GM23248 (cell line): ENCODE results near the gene KRT82. TPM values are rescaled to one million over a fixed set of nuclear protein-coding genes. Genes with fewer than 3 reads are reported as not detected.

Source experiments
- DNase-seq: peaks from one replicate; pipeline ENCODE4 v3.0.0-alpha.2; 2015
- H2AFZ ChIP-seq: fragments of 200-600 bp; sonication (generic); 2 replicates; pipeline ENCODE4 v1.6.1; 2016; ENCODE audit warnings: antibody characterized with exemption
- H3F3A ChIP-seq: fragments of 200-600 bp; sonication (generic); 2 replicates; pipeline ENCODE4 v1.6.1; 2016; ENCODE audit warnings: mild to moderate bottlenecking, antibody characterized with exemption, mixed run types; ENCODE audit not compliant: insufficient read depth
- H3K27ac ChIP-seq: fragments of 200-600 bp; sonication (generic); 2 replicates; pipeline ENCODE4 v1.5.1; 2016; ENCODE audit warnings: mild to moderate bottlenecking
- H3K27me3 ChIP-seq: fragments of 200-600 bp; sonication (generic); replicated peaks from 2 replicates; pipeline ENCODE4 v1.6.1; 2016; ENCODE audit warnings: mild to moderate bottlenecking; ENCODE audit not compliant: insufficient read depth
- H3K36me3 ChIP-seq: fragments of 200-600 bp; sonication (generic); 2 replicates; pipeline ENCODE4 v1.6.1; 2016; ENCODE audit warnings: low read depth, mild to moderate bottlenecking
- H3K4me1 ChIP-seq: fragments of 200-600 bp; sonication (generic); 2 replicates; pipeline ENCODE4 v1.6.1; 2016; ENCODE audit warnings: mild to moderate bottlenecking; ENCODE audit not compliant: insufficient read depth
- H3K4me2 ChIP-seq: fragments of 200-600 bp; sonication (generic); one replicate; pipeline ENCODE4 v1.6.1; 2016; ENCODE audit warnings: mild to moderate bottlenecking; ENCODE audit not compliant: unreplicated experiment
- H3K4me3 ChIP-seq: fragments of 200-600 bp; sonication (generic); 2 replicates; pipeline ENCODE4 v1.5.1; 2016; ENCODE audit warnings: mild to moderate bottlenecking
- H3K79me2 ChIP-seq: fragments of 200-600 bp; sonication (generic); 2 replicates; pipeline ENCODE4 v1.6.1; 2016; ENCODE audit warnings: mild to moderate bottlenecking; ENCODE audit not compliant: insufficient read depth
- H3K9ac ChIP-seq: fragments of 200-600 bp; sonication (generic); 2 replicates; pipeline ENCODE4 v1.6.1; 2016; ENCODE audit warnings: mild to moderate bottlenecking
- H3K9me2 ChIP-seq: fragments of 200-600 bp; sonication (generic); 2 replicates; pipeline ENCODE4 v1.6.1; 2016; ENCODE audit warnings: mixed run types, mild to moderate bottlenecking, moderate library complexity; ENCODE audit not compliant: insufficient read depth
- H3K9me3 ChIP-seq: fragments of 200-600 bp; sonication (generic); one replicate; pipeline ENCODE4 v1.6.1; 2017; ENCODE audit warnings: low read depth
- H4K20me1 ChIP-seq: fragments of 200-600 bp; sonication (generic); 2 replicates; pipeline ENCODE4 v1.6.0; 2016; ENCODE audit not compliant: insufficient read depth
- EZH2 ChIP-seq: fragments of 200-600 bp; sonication (generic); IDR thresholded peaks from 2 replicates; pipeline ENCODE4 v1.6.1; 2018; ENCODE audit warnings: antibody characterized with exemption, mild to moderate bottlenecking; ENCODE audit not compliant: insufficient read depth, poor library complexity, severe bottlenecking
- EZH2phosphoT487 ChIP-seq: fragments of 200-600 bp; sonication (generic); IDR thresholded peaks from 2 replicates; pipeline ENCODE4 v1.6.1; 2018; ENCODE audit warnings: antibody characterized with exemption, moderate library complexity, mild to moderate bottlenecking, low read depth; ENCODE audit not compliant: insufficient read depth
- WGBS, 2 experiments: methylation state at CpG; one replicate each; pipeline ENCODE4 v1.1.6; 2015 to 2017; ENCODE audit warnings: low lambda C conversion rate in 2 of 2, low coverage in 1 of 2; ENCODE audit errors: missing lambda C conversion rate in 2 of 2; 5-methylcytosine and 5-hydroxymethylcytosine counted together
- in situ Hi-C: fragments of 300-500 bp; cut with MboI; formaldehyde crosslinking; loops from 2 replicates; pipeline ENCODE4 v1.15.0; 2020
- polyA plus RNA-seq: library from polyadenylated mRNA; unstranded; fragments of >200 nt; fragmentation: Nextera tagmentation; extraction: Ambion mirVana; gene quantifications from 2 replicates; pipeline ENCODE4 v1.2.1, GENCODE V29; 2016
- total RNA-seq: library from RNA; depleted of rRNA; stranded (reverse); fragments of >200 nt; shearing (Covaris generic); gene quantifications from 2 replicates; pipeline ENCODE4 v1.2.3, GENCODE V29; 2014

The KRT82 gene
- total and polyA plus RNA-seq, 2 experiments from 2014 or later, result not detected

DNA sequence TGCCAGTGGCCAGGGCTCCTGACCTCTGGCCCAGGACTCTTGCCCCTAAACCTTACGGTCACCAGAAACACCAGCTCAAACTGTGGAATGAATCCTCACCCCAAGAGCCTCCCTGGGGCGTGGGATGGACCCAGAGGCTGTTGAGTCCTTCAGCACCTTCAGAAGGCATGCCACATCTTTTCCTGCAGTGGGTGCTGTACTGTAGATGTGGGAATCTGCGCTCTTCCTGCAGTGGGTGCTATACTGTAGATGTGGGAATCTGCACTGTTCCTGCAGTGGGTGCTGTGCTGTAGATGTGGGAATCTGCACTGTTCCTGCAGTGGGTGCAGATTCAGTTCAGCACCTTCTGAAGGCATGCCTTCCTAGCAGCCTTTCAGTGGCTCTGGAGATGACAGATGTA is 1.2 kb downstream of the KRT82 start:
- no peak overlapping the region for H3K4me3 ChIP-seq
- in situ Hi-C loops, result no loop called here
- no peaks in the 10 kb centered on the region for H4K20me1 ChIP-seq

GRCh38 chr12:52403561-52403960 is 2.6 kb downstream of the KRT82 start:
- Histone ChIP-seq H3K27ac (no peak overlapping the region), H4K20me1 (no peaks in the 10 kb centered on the region), H3K9me3 (no peaks in the 10 kb centered on the region), H3K4me2 (no peak overlapping the region), H3F3A (no peaks in the 10 kb centered on the region), H3K36me3 (no peaks in the 10 kb centered on the region), H2AFZ (no peak overlapping the region), H3K4me1 (no peaks in the 10 kb centered on the region), H3K4me3 (no peak overlapping the region), H3K9me2 (no peaks in the 10 kb centered on the region), H3K79me2 (no peaks in the 10 kb centered on the region), H3K27me3 (0 out of 2 replicates have a peak, but pooled peaks cover under 1% of the 10 kb centered on the region), H3K9ac (no peak overlapping the region)
- no peak for TF ChIP-seq EZH2phosphoT487
- no peak for TF ChIP-seq EZH2
- DNase-seq, result no peak
- in situ Hi-C loops, result no loop called here
- WGBS, 2 experiments, result 84 to 88% methylated on average over 9 of the region's 9 CpGs

More for the DNA sequence above, 1.2 kb downstream of the KRT82 start:
- Histone ChIP-seq H3K4me1 (no peaks in the 10 kb centered on the region), H3K79me2 (no peaks in the 10 kb centered on the region), H3K9me3 (no peaks in the 10 kb centered on the region), H2AFZ (no peak overlapping the region), H3K9ac (no peak overlapping the region), H3K27ac (no peak overlapping the region), H3F3A (no peaks in the 10 kb centered on the region), H3K4me2 (no peak overlapping the region), H3K36me3 (no peaks in the 10 kb centered on the region), H3K9me2 (no peaks in the 10 kb centered on the region), H3K27me3 (no peaks in the 10 kb centered on the region)
- TF ChIP-seq EZH2phosphoT487, result no peak
- TF ChIP-seq EZH2, result no peak
- DNase-seq, result no peak
- WGBS, 2 experiments, result 76 to 81% methylated on average over 3 of the region's 3 CpGs

DNA sequence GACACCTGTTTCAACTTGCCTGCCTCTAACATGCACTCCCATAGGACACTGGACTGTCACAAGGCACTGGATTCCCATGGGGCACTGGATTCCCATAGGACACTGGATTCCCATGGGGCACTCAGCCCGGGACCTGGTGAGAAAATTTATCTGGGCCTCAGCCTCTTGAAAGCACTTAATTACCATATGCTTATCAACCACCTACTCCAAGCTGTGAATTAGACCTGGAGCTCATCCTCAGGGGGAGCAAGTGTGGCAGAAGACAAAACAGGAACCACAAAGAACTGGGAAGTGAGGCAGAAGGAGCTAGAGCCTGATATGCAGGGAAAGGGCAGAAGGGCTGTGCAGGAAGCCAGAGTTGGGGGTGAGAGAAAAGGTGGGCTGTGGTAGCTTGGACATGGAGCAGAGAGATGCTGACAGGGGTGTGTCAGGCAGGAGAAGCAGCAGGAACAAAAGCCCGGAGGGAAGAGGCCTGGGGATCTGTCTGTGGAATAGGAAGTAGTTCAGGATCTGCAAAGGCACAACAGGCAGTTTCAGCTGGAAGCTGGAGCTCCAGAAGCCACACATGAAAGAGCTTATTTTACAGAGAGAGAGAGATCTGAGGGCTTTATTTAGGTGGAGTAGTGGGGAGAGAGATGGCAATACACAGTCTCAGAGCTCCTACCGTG is 3.1 kb downstream of the KRT82 start:
- H3K9me3 ChIP-seq, result no peaks in the 10 kb centered on the region
- H3K9ac ChIP-seq, result no peak overlapping the region
- no peaks in the 10 kb centered on the region for H3K4me1 ChIP-seq
- no peaks in the 10 kb centered on the region for H4K20me1 ChIP-seq
- DNase-seq, result no peak
- TF ChIP-seq EZH2 (no peak), EZH2phosphoT487 (no peak)
- peaks cover 6% of the 10 kb centered on the region for H3K27me3 ChIP-seq
- H3K36me3 ChIP-seq, result no peaks in the 10 kb centered on the region
- H3K27ac ChIP-seq, result no peak overlapping the region
- WGBS, 2 experiments, result 55 to 61% methylated on average over 3 of the region's 3 CpGs
- no peak overlapping the region for H3K4me2 ChIP-seq
- H3K4me3 ChIP-seq, result no peak overlapping the region
- no peaks in the 10 kb centered on the region for H3K9me2 ChIP-seq
- H3F3A ChIP-seq, result no peaks in the 10 kb centered on the region
- no peak overlapping the region for H2AFZ ChIP-seq
- in situ Hi-C loops, result no loop called here
- H3K79me2 ChIP-seq, result no peaks in the 10 kb centered on the region

DNA sequence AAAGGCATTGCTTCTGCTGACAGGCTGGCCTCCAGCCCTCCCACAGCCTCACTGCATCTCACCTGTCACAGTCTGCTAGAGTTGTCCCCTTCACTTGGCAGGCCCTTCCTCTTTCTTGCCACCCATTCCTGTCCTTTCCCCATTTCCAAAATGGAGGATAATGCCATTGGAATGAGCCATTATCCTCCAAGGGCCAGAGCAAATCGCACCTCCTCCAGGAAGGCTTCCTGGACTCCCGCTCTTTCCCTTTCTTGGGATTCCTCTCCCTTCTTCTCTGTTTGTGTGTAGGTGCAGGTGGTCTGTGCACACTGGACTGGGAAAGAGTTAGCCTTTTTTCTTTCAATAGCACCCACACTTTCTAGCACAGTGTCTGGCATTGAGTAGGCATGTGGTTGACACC is 3.8 kb downstream of the KRT82 start:
- H3K27me3 ChIP-seq, result peaks cover 13% of the 10 kb centered on the region
- 88 to 91% methylated on average over 2 of the region's 2 CpGs for WGBS, 2 experiments
- H2AFZ ChIP-seq, result no peak overlapping the region
- no peaks in the 10 kb centered on the region for H3K4me1 ChIP-seq
- no peak overlapping the region for H3K9ac ChIP-seq
- H3K27ac ChIP-seq, result no peak overlapping the region
- no peaks in the 10 kb centered on the region for H3K36me3 ChIP-seq
- no peak overlapping the region for H3K4me3 ChIP-seq
- no peaks in the 10 kb centered on the region for H3K9me2 ChIP-seq
- in situ Hi-C loops, result no loop called here
- TF ChIP-seq EZH2phosphoT487 (no peak), EZH2 (no peak)
- H3F3A ChIP-seq, result no peaks in the 10 kb centered on the region
- no peaks in the 10 kb centered on the region for H3K9me3 ChIP-seq
- no peak overlapping the region for H3K4me2 ChIP-seq
- no peak for DNase-seq
- no peaks in the 10 kb centered on the region for H3K79me2 ChIP-seq
- no peaks in the 10 kb centered on the region for H4K20me1 ChIP-seq
